ENCODE measurements around the gene SUGCT.

Gene SUGCT

DNA sequence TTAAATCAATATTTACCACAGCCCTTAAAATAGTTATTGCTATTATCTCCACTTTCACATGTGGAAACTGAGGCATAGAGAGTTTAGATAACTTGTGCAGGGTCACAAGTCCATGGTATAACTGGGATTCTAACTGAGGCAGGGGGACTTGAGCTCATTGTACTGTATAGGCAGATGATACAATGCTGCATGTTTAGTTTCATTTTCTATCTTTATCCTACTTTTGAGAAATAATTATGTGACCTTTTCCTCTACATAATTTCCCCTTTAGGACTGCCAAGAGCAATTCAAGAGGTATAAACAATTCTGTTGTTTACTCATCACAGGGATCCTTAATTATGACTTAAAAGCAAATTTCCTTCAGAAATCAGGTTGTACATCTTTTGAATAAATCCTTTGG is 193.1 kb downstream of the SUGCT start:
- no peak for DNase-seq (ENCODE audit: low read depth in 2 of 2)

DNA sequence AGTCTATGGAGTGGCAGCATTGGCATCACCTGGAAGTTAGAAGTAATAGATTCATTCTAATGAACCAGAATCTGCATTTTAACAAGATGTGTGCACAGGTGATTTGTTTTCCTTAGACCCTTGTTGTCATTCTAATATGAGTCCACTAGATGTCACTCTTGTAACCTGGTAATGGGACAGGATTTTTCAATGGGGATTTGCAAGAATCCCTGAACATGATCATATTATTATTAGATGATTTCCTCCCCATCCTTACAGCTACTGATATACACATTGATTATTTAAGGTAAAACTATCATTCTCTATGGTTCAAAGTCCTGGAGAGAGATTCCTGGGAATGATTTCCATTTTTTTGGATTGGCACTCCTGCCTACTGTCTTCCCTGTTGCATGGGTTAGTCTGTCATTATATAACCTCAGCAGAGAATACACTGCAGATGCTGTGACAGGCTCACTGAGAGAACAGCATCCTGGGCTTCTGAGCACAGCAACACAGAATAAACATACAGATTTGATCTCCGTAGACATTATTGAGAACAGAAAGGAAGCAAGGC is 194.9 kb downstream of the SUGCT start:
- DNase-seq (ENCODE audit: low read depth in 2 of 2): no peak

DNA sequence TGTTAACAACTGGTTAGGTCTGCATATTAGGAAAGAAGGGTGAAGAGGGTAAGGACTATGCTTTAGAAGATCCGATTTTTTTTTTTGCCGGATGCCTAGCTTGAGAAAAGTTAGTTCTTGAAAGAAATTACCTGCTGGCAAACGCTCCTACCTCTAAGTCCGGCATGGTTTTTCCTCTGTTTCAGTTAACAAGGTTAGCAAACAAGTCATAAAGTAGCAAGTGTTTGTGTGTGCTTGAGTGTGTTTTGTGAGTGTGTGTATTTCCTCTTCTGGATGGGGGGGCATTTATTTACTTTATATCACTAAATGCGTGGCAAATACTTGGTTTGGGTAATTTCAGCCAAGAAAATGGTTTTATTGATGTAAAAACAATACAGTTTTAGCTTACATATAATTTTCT is 195.6 kb downstream of the SUGCT start:
- DNase-seq (ENCODE audit: low read depth in 2 of 2): no peak

DNA sequence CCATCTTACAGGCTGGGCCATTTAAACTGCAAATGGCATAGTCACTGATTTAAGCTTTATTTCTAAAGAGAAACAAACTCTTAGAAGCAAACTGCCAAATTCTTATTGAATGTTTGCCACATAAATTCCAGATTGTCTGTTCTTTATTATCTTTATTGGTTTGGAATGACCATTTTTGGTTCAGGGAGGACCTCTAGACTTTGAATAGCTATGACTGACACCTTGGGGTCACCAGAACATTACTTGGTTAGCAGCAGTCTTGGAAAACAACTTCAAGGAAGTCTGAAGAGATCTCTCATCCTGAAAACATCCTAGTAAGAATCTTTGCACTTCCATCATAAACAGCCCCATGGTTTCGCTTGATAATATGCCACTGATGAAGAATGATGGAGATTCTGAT is 197.1 kb downstream of the SUGCT start:
- DNase-seq (ENCODE audit: low read depth in 2 of 2): no peak

DNA sequence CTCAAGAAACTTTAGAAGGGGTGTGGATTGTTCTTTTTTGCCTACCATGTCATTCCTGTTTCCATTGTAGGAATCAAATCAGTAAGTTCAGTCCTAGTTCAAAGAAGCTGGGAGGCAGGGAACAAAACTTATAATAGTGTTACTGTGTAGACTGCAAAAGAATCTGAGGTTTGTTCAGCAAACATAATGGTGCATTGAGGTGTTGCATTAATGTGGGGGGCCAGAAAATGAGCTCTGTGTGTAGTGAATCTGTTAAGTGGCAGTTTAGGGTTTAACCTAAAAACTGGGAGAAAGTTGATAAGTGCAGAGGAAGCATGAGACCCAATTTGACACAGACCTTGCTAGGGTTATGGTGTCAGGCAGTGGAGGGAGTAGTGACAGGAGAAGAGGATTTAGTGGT is 197.7 kb downstream of the SUGCT start:
- DNase-seq (ENCODE audit: low read depth in 2 of 2): no peak

DNA sequence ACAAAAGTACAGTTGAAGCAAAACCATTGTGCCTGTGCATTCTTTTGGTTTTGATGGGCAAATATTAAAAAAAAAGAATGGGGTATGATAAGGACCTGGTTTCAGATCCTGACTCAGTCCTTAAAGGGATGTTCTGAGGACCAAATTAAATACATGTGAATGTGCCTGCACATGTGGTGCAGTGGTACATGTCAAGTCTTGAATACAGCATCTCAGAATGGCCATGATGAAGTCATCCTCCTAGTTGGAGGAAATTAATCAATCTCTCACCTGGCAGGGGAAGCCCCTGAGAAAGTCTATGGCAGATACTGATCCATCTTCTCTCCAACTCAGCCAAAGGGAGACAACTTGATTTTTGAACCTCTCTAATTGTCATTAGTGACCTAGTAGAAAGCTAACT is 207.0 kb downstream of the SUGCT start:
- no peak for DNase-seq (ENCODE audit: low read depth in 2 of 2)

DNA sequence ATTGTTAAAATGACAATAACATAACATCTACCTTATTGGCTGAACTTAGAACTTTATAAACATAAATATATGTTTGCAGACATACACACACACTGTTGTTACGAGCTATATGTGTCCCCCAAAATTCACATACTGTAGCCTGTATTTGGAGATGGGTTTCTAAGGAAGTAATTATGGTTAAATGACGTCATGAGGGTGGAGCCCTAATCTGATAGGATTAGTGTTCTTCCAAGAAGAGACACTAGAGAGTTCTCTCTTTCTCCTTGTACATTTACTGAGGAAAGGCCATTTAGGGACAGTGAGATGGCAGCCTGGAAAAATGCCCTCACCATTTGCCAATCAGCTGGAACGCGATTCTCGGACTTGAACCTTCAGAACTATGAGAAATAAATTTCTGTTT is 211.7 kb downstream of the SUGCT start:
- DNase-seq (ENCODE audit: low read depth in 2 of 2): no peak

DNA sequence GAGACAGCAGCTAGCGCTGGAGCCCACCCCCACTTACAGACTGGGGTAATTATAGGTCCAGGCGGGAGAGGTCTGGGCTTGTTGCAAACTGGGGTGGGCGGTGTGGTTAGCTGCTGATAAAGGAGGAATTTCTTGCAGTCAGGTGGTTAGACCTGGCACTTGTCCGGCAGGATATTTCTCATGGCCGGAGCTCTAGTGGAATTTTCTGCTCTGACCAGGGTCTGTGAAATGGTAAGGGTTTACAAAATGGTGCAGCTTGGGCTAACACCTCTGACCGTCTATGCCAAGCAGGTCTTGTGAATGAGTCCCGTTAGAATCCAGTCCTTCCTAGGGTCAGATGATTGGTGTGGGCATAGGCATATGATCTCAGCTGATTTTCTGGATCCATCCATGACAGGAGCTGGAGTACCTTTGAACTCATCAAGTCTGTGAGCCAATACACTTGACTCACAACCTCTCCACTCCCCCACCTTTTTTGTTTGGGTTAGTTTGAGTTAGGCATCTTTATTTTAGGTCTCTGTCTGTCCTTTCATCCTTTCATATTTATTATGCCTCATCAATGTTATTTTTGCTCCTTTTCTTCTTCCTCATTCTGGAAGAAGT is 213.4 kb downstream of the SUGCT start:
- DNase-seq (ENCODE audit: low read depth in 2 of 2): no peak

DNA sequence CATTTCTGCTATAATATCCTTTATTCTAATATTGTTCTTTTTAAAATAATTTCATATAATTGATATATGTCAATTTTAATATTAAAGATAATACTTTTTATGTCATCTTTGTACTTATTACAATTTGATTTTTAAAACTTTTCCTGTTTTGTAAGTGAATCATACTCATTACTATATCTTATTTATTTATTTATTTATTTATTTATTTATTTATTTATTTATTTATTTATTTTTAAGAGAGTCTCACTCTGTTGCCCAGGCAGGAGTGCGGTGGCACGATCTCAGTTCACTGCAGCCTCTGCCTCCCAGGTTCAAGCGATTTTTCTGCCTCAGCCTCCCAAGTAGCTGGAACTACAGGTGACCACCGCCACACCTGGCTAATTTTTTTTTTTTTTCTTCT is 215.3 kb downstream of the SUGCT start:
- no peak for DNase-seq (ENCODE audit: low read depth in 2 of 2)

DNA sequence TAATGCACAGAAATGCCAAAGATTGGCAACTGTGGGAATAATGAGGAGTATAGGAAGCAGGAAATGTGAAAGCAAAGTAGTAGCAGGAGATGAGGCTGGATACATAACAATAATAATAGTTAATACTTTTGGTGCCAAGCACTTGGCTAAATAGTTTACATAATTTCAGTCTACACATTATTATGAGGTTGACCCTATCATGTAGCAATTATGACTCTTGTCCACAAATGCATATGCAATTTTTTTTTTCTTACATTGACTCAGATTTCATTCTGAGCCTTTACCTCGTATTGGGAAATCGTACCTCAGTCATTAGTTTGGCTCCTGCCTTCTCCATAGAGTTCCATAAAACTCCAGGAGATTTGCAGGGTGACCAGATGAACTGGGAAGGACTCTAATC is 219.9 kb downstream of the SUGCT start:
- DNase-seq (ENCODE audit: low read depth in 2 of 2): no peak

DNA sequence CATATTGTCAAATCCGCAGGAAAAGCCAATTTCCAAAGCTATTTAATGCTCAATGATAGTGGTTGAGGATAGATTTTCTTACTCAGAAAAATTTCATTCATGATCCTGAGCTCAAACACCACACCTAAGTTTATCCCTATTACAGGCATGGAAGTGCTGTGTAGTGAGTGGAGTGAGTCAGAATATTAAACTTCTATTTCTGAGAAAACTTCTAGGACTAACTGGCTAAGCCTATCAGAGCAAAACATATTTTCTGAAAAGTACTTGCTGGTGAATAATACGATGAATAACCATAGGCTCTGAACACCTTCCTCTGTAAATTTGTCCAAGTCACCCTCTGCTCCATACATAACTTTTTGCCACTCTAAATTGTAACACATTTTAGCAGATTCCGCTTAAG is 221.5 kb downstream of the SUGCT start:
- no peak for DNase-seq (ENCODE audit: low read depth in 2 of 2)

DNA sequence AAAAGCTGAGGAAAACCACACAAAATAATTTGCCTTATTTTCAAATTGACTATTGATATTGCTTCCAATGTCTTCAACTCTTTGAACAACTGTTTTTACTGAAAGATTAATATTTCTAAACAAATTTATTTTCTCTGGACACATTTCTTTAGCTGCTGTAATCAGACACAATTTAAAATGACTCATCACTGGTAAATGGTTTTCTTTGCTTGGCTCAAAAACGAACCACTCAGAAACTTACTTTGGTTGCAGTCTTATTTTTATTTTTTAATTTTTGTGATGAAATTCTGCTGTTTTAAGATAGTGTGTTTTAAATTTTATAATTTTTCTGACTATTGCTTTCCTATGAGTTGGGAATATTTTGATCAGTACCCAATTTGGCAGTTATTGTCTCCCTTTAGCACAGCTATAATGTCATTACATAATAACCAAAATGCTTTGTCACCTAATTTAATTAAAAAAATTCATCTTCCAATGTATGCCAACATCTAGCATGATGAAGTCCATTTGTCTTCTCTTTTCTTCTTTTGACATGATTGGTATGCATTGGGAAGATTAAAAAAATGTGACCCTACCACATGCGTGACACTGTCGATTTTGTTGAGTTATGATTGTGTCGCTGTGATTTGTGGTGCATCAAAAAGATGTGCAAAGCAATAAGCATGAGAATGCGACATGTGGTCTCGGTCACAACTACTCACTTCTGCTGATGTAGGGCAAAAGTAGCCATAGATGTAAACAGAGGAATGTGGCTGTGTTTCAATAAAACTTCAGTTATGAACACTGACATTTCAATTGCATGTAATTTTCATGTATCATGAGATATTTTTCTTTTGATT is 222.3 kb downstream of the SUGCT start:
- DNase-seq (ENCODE audit: low read depth in 2 of 2): no peak

DNA sequence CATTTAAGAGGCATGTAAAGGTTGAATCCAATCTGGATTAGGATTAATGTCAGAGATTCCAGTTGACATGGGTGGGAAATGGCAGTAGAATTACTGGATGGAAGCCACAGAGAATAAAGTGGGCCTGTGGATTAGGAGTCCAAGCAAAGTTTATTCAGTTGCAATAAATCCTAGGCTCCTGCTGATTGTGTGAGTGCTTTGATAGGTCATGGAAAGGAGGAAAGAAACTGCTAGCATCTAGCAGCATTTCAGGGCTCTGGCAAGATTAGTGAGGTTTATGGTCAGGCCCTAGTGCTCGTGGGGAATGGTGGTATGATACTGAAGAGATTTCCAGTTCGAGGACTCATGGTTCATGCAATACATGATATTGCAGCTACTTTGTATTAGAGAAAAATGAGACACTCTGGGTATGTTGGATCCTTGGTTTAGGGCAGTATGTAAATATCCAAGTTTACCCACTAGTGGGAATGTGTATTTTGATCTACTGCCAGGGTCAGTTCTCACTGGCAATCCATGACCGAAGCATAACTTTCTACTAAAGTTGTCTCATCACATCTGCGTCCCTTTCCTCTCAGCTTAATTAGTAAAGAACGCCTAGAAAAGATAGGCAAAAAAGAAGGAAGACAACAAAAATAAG is 235.0 kb downstream of the SUGCT start:
- no peak for DNase-seq (ENCODE audit: low read depth in 2 of 2)

DNA sequence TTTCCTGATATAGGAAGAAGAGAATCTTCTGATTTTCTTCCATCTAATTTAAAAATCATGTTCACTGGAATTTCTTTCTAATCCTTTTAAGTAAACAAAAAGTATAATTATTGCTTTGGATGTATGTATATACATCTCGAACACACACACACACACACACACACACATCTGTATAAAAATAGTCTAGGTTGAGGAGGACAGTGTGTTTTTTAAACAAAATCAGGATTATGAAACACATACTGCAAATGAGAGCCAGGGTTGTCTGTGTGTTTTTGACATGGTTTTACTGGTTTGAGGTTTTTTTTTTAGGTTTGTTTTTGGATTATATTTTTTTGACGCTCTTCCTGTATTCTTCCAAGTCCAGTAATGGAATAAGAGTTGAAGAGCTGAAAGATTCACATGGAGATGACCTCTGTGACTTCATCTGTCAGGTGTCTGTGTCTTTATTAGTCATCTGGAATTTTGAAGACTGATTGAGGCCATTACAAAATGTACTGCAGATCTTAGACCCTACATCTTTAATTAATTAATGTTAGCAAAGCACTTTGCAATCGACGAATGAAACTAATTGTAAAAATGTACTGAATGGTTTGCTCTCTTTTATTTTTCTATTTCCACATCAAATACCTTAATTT is 237.1 kb downstream of the SUGCT start:
- DNase-seq (ENCODE audit: low read depth in 2 of 2): no peak

DNA sequence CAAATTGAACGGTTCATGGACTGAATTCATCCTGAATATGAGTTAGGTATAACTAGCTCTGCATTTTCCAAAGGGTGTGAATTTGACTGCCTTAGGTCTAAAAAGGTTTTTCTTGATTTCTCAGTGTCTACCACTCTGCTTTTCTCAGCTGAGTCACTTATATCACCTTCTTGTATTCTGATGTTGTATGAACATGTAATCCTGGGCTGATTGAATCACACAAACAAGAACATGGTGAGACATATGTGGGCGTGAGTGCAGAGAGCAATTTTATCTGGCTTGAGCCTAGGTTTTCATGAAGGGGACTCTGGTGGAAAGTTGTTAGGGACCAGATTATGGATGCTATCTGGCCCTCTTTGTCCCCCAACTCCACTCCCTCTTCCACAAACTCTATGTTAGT is 239.8 kb downstream of the SUGCT start:
- no peak for DNase-seq (ENCODE audit: low read depth in 2 of 2)

DNA sequence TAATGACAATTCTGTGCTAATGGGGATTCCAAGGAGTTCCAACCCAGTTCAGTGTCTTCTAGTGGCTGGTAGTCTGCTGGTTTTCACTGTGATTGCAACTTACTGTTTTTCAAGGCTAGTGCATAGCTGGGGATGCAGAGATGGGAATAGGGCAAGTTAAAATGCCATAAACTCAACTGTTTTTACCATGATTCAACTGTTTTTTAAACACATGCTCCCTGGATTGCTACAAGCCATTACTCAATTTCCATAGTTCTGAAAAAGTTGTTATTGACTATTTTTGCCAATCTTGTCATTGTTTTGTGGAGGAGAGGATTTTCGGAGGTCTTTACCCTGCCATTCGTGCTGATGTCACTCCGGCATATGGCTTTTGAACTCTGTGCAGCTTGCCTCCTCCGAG is 245.3 kb downstream of the SUGCT start:
- no peak for DNase-seq (ENCODE audit: low read depth in 2 of 2)

DNA sequence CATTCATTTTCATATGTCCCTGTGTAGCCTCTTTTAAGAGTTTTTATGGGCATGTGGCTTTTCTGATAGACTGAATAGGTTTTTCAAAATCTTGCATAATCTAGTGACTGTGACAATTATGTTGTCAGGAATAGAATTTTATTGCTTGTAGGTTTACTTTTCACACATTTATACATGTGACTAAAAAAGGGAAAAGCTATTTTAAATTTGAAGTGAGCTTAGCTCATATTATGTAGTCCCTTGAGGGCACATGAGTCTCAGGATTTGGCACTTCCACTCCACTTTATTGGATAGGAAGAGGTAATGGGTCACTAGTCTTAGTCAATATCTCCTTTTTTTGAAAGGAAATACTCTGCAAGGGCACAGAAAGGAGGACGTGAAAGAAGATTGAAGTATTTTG is 247.3 kb downstream of the SUGCT start:
- no peak for DNase-seq (ENCODE audit: low read depth in 2 of 2)

DNA sequence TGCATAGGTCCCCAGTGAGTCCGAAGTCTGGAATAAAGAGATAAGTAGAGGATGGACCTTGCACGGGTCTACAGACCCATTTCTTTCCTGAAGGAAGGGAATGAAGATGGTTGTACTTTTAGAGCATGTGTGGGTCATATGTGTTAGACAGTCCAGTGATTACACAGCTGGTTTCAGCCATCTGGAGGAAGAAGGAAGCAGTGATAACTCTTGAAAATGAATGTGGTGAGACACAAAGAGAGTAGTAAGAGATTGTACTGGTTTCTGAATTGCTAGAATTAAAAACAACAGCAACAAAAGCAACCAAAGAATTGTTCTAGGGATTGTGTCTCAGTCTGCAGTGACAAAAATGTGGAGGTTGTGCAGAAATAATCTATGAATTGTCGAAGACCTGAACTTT is 258.9 kb downstream of the SUGCT start:
- DNase-seq (ENCODE audit: low read depth in 2 of 2): no peak

DNA sequence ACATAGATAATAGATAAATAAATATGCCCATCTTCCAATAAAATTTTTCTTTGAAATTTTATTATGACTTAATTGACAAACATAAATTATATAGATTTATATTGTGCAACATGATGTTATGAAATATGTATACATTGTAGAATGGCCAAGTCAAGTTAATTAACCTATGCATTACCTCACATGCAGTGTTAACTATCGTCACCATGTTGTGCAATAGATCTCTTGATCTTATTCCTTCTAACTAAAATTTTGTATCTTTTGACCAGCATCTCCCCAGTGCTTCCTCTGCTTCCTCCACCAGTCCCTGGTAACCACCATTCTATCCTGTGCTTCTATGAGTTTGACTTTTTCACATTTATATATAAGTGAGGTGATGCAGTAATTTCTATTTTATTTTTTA is 259.6 kb downstream of the SUGCT start:
- DNase-seq (ENCODE audit: low read depth in 2 of 2): no peak

DNA sequence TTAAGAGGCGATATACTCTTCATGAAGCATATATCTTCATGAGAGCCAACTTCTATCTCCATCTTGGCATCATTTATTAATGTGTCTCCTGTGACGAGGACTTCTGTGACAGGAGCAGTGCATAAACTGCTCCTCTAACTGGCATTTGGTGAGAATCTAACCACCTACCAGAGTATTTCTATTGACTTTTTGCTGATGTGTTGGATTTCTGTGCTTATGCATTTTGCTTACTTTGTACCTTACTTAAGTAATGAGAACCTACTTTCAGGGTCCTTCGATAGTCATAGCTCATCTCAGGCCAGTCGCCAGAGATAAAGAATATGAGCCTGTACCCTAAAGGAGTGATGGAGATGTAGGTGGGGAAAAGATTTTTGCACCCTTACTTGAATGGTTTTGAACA is 265.7 kb downstream of the SUGCT start:
- DNase-seq (ENCODE audit: low read depth in 2 of 2): no peak

DNA sequence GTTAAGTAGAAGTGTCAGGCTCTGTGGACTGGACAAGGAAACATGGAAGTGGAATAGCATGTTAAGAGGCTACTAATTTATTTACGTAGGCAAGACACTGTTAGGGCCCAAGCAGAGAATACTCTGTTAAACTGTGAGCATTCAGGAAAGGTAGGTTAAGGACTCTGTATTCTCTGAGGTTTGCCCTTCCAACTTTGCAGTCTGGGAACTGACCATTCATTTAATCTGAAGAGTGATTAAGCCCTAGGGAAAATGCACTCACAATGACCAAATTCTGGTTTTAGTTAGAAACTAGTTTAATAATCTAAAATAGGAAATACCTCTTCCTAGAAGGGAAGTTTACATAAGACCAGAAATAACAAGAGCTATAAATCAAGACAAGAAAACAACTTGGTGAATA is 266.6 kb downstream of the SUGCT start:
- no peak for DNase-seq (ENCODE audit: low read depth in 2 of 2)

DNA sequence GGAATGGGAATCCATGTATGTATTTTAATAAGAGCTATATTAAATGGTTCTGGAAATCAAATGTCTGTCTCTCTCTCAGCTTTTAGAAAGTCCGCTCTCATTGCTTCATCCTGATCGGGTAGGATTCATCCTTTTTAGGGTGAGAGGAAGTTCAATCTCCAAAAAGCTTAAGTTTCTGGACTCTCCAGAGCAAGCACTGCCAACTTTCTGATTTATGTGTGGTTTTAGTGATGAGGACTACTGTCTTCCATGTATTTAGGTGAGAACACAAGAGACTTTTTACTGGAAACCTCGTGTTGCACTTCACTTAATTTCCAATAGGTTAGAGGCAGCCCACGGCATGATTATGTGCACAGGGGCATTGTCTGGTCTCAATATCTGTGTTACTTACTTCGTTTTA is 267.9 kb downstream of the SUGCT start:
- DNase-seq (ENCODE audit: low read depth in 2 of 2): no peak
